GF-D8 (cell line): ENCODE data around the gene CYFIP2.

Experiments
- DNase-seq: peaks from one replicate; lab custom pipeline; 2025; lab: John Stamatoyannopoulos, UW

The CYFIP2 gene

GRCh38 chr5:157288405-157289163 is 22.7 kb downstream of the CYFIP2 start:
- DNase-seq = no peak

GRCh38 chr5:157289164-157289819 is 23.4 kb downstream of the CYFIP2 start:
- no peak for DNase-seq

GRCh38 chr5:157290156-157290980 is 24.4 kb downstream of the CYFIP2 start:
- no peak for DNase-seq

DNA sequence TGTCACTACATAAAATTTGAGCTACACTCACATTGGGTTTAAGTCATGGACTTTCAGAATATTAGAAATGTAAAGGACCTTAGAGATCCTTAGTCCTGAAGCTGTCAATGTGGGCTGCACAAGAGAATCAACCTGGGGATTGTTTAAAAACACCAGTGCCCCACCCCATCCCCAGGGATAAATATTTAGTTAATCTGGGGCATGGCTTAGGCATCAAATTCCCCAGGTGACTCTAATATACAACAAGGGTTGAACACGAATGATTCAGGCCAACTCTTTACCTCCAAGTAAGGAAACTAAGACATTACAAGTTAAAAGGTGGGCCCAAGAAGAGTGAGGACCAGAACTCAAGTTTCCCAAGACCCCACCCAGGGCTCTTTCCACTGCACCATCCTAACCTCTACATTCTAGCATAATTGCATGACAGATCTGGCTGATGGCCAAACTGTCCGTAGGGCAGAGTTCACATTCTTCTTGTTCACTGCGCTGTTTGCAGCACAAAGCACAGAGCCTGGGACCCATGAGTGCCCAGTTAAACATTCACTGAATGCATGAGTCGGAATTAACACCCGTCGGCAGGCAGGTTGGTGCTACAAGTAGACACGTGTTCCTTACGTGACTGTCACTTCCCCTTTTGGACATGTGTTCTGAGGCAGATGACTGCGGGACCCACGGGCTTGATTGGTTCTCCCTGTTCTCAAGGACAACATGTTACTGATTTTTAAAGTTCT is 25.2 kb downstream of the CYFIP2 start:
- DNase-seq = no peak

GRCh38 chr5:157292599-157292998 is 26.7 kb downstream of the CYFIP2 start:
- DNase-seq = no peak

DNA sequence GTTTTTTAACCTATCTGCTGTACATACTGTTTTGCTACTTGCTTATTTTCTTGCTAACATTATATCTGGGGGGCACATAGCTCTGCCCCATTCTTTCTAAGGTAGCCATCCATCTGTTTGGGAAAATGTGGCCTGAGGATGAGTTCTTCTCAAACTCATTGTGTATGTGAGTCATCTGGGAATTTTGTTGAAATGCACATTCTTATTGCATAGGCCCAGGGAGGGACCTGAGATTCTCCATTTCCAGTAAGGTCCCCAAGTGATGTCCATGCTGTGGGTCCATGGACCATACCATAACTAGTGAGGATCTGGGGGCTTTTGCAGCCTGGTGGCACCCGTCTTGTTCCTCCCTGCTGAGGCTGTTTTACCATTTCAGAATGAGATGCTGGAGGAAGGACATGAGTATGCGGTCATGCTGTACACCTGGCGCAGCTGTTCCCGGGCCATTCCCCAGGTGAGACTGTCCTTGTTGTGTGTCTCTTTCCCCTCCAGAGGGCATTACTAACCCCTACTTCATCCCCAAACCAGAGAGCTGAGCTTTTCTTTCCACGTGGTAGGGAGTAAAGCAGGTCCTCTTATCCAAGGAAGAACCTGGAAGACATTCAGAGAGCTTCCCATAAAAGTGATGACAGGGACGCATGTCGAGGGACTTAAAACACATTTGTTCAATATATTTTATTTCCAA is 28.6 kb downstream of the CYFIP2 start:
- no peak for DNase-seq

DNA sequence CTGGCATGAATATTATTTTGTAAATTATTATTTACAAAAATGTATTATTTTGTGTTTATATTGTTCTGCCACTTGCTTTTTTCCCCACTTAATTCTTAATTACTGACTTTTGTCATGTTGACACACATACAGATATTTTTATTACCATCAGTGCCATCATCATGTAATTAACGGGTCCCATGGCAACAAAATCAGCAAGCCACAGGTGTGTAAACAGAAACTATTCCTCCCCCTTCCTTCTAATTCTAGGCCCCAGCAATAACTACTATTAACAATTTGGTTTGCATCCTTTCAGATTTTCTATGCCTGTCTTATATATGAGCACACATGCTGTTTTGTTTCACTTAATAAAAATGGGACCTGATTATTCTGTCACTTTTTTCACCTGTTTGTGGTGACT is 29.3 kb downstream of the CYFIP2 start:
- no peak for DNase-seq

DNA sequence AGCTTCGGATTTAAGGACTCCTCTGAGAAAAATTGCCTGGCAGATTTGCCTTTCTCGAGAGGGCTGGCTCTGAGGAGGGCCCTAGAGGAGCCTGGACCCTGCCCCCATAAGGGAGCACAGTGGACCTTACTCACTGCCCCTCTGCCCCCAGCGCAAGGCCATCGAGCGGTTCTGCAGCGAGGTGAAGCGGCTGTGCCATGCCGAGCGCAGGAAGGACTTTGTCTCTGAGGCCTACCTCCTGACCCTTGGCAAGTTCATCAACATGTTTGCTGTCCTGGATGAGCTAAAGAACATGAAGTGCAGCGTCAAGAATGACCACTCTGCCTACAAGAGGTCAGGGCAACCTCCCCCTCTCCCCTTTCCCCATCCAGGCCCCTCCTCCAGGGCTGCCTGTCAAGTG is 34.6 kb downstream of the CYFIP2 start:
- DNase-seq = no peak

- no peak for DNase-seq
These were observed 35.1 kb downstream of the CYFIP2 start for GRCh38 chr5:157301066-157301465.

- DNase-seq = no peak
These were observed 37.1 kb downstream of the CYFIP2 start for GRCh38 chr5:157303023-157303422.

DNA sequence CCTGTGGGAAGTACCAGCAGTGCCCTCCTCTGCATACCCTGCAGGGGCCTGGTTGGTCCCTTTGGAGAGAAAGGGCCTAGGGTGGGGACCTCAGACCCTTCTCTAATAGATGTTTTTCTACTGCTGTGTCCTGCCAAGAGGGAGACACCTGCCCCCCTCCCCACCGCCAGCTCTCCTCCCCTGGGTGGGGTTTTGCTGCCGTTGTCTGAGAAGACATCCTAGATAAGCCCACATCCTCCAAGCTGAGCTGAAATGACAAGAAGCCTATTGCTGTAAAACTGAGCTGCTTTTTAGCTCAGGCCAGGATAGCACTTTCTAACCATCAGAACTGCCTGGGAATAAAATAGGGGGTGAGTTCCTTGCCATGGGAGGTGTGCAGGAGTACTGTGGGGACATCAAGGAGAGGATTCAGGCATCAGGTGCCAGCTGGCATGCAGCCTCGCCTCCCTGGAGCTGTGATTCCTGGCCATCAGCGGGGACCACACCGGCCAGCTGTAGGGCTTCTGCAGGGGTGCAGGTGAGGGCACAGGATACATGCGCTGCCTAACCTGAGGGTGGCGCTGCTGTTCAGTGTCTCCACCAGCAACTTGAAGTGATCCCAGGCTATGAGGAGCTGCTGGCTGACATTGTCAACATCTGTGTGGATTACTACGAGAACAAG is 37.9 kb downstream of the CYFIP2 start:
- DNase-seq = no peak

DNA sequence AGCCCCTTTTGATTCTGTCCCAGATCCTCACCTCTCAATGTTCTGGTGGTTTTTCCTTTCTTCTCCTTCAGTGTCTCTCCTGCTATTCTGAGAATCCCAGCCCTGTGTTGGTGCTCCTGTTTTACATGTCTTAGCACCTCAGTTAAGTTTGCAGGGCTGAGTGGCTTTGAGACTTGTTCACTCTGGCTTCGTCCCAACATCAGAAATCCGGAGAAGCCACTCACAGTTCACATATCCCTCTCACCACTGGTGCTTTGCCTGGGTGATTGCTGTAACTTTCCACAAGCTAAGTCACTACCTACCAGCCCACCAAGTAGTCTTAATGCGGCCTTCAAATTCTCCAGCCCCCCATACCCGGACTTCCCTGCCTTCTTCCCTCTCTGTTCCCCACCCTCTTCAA is 40.2 kb downstream of the CYFIP2 start:
- no peak for DNase-seq

GRCh38 chr5:157306692-157307471 is 41.0 kb downstream of the CYFIP2 start:
- DNase-seq = no peak

- DNase-seq = no peak
These were observed 43.0 kb downstream of the CYFIP2 start for GRCh38 chr5:157308836-157309465.

DNA sequence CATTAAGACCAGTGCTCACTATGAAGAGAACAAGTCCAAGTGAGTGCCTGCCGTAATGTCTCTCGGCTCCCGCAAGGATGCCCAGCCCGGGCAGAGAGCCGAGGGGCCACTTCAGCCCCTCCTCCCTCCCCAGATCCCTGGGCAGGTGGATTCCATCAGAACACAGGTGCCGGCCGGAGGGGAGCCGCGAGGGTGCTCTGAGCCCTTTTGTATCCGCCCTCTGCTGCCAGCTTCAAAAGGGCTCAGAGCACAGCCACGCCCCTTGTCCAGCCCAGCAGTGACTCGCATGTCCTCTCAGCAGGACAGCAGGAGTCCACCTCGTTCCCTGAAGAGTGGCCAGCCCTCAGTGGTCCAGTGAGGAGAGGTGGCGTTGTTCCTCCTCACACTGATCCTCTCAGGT is 43.9 kb downstream of the CYFIP2 start:
- DNase-seq = no peak

- DNase-seq = no peak
These were observed 45.7 kb downstream of the CYFIP2 start for GRCh38 chr5:157311595-157311994.

DNA sequence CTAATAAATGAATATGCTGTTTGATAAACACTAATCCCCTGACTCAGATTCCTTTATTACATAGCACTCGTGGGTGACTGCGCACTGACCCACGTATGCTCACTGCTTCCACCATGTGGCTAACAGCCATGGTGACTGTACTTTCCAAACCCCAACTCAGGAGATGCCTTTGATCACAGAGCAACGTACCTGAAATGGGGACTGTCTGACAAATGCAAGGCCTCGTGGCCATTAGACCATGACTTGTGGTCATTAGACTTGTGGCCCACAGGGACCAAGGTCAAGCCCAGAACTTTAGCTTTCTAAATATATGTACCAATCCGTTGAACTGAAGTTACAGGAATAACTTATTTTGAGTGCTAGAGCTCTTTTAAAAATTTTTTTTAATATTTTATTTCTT is 46.6 kb downstream of the CYFIP2 start:
- DNase-seq = peak; percentile 8

GRCh38 chr5:157322581-157322980 is 56.7 kb downstream of the CYFIP2 start:
- DNase-seq = no peak

GRCh38 chr5:157323107-157323706 is 57.3 kb downstream of the CYFIP2 start:
- DNase-seq = no peak
